Caki2 (cell line): ENCODE data around the gene XAF1. TPM values are rescaled to one million over a fixed set of nuclear protein-coding genes. Genes with fewer than 3 reads are reported as not detected.
"Not testable (repeated sequence)": the region's sequence is repeated elsewhere in the genome, so short reads cannot be mapped to it uniquely, and the experiment has no call there.

ENCODE experiments used
- DNase-seq: peaks from one replicate; pipeline ENCODE4 v3.0.0-alpha.2; 2015; ENCODE audit warnings: low read depth
- in situ Hi-C: cut with HindIII; loops from 2 replicates; pipeline ENCODE4 v1.10.0; 2016; ENCODE audit warnings: low sequenced_read_pairs, low pct_unique_long_range_greater_than_20kb, mixed read lengths
- total RNA-seq: library from RNA; depleted of rRNA; stranded (reverse); fragments of >200 nt; shearing (Covaris generic); gene quantifications from 2 replicates; pipeline ENCODE4 v1.2.3, GENCODE V29; 2014; ENCODE audit warnings: low replicate concordance

Gene XAF1
- total RNA-seq, 1 experiment from 2014 or later: not detected

DNA sequence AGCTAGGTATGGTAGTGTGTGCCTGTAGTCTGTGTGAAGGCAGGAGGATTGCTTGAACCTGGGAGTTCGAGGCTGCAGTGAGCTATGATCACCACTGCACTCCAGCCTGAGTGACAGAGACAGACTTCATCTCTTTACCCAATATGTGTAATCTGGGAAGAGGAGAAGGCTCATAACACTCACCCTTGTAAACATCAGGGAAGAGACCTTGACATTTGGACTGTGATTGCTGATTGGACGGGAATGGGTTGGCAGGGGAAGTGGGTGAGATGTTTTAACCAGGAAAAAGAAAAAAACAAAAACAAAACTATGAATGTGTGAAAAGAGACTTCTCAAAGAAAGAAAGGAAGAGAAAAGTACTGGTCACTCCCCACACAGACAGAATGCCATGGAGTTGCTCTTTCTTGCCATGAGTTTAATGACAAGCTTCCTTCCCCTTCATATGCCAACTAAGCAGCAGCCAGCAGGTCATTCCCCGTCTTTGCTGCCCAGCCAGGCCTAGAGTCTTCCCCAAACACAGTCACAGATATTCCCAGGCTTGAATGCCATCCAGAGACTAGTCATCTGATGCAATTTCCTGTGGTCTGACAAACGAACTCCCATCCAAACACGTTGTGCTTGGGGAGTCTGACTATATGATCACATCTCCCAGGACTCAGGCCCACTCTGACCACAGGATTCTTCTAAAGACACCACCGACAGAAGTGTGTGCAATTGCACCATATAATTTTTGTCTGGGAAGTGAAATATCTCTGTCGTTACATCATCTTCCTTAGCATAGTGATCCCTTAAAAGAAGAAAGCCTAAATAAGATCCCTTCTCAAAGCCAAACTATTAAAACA, 3.6 kb upstream of the XAF1 start:
- in situ Hi-C loops: no loop called here
- no peak for DNase-seq

DNA sequence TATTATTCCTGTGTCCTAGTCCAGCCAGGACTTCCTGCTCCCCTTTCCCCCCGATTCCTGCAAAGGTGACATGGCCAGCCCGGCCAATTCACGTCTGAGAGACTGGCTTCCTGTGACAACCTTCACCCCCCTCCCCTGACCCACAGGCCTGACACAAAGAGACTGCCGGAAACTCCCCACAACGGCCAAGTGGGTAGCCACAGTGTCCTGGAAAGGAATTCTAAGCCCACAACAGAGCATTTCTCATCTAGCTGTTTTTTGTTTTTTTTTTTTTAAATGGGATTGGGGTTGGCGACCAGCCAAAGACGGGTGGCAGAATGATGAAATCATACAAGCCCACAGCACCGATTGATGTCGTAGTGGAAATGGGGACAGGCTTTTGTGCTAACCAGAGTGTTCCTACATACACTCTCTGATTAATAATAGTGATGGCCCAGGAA, 2.8 kb upstream of the XAF1 start:
- DNase-seq: no peak
- in situ Hi-C loops: no loop called here

DNA sequence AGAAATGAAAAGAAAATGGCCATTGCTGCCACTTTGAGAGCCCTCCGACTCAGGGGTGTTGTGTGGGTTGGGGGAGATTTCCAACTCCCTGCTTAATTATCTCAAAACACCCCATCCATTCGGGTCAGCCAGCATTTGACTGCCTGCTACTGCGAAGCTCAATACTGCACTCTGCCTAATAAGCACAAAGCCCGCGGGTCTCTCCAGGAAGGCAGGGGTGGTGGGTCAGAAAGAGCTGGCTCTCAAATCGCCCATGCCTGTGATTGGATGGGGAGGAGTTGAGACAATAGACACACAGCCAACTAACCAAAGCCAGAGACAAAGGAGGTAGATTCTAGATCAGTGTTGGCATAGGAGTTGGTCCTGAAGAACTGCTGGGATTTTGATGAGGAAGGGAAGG, 2.3 kb upstream of the XAF1 start:
- DNase-seq: no peak
- in situ Hi-C loops: no loop called here

DNA sequence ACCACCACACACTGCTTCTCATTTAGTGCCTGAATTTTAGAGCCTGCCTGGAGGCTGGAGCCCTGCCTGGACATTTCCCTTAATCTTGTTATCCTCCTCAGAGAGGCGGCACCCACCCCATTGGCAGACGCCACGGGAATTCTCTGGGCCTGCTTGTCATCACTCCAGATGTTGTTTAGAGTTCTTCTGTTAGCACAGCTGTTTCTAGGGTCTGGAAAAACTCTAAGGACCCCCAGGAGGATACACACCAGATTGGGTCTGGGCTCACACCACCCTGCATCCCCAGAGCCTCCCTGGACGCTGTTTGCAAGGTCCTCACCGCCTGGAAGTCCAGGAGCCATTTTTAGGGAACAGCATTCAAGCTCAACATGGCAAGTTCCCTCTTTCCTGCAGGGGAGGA, 565 bp upstream of the XAF1 start:
- DNase-seq: no peak
- in situ Hi-C loops: no loop called here

DNA sequence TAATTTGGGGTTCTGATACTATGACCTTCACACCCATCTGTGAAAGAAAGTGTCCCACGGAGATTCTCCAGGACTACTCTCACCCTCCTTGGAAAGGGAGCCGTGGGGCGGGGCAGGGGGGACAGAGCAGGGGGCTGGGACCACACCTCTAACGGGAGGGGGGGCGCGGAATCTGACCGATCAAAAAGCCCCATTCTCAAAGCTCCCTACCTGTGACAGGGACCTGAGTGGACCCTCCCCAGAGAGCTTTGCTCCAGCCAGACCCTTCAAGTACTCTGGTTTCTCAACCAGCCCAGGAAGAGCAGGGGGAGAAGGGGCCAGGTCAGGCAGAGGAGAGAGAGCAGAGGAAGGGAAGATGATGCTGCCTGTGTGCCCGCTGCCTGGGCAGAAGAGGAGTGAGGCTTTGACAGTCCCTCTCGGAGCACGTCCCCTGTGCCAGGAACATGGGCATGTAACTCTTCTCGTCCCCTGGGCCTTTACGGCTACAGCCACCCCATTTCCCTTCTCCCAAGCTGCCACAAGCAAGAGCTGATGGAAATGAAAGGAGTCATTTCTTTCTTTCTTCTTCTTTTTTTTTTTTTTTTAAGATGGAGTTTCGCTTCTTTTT, 682 bp downstream of the XAF1 start:
- no peak for DNase-seq
- in situ Hi-C loops: no loop called here

DNA sequence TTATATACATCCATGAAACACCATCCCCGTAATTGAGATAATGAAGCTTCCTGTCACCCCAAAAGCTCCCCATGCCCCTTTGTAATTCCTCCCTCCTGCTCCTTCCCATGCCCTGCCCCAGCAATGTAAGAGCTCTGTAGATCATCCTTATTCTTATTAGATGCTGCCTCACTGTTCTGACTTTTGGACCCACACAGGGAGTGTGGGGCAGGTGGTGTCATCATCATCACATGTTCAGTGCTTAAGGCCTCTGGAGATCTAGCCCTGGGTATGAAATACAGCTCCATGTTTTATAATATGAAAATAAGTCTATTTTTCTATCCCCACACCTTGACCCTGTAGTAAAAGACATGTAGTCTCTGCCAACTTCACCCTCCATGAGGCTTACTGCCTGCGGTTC, 1.9 kb downstream of the XAF1 start:
- no peak for DNase-seq

DNA sequence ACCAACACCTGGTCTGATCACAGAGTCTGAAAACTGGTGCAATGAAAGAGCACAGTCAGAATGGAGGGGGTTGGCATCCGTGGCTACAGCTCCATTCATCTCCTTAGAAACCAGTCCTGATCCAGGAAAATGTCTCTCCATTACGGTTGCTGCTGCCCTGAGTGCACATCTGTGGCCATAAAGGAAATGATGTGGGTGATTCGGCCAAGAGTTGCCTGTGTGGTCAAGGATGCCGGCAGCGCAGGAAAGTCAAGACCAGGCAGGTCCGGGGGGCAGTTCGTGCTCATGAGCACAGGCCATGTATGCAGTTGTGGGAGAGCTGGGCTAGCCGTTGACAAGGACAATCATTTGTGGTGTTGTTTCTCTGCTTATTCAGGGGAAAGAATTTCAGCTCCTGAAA, 5.9 kb downstream of the XAF1 start:
- DNase-seq: no peak
- in situ Hi-C loops: no loop called here

More for the DNA sequence above, 1.9 kb downstream of the XAF1 start:
- in situ Hi-C loops: no loop called here

DNA sequence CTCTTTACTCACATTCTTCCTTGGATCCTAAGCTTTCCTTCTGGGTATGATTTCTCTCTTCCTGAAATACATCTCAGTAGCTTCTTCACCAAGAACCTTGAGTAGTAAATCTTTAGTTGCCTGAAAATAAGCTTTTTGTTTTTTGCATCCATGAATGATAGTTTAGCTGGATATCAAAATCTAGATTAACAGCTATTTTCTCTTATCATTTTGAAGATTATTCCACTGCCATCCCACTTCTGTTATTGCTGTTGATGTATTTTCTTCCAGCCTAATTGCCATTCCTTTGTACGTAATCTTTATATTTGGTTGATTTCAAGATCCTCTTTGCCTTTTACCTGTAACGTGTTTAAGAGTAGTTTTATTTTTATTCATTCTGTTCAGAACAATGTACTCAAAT, 12.6 kb downstream of the XAF1 start:
- DNase-seq: no peak
- in situ Hi-C loops: no loop called here

DNA sequence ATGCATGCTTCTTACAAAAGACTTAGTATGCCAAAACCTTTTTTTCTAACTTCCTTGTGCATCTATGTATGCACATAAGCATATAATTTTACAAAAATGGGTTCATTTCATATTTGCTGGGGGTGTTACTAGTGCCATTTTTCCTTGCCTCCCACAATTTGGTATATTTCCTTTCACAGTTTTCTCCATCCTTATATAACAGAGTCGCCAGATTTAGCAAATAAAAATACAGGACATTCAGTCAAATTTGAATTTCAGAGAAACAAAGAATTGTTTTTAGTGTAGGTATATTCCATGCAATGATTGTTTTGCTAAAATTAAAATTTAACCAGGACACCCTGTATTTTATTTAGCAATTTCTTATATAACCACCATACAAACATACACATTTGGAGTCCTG, 16.2 kb downstream of the XAF1 start:
- in situ Hi-C loops: no loop called here
- DNase-seq: no peak

DNA sequence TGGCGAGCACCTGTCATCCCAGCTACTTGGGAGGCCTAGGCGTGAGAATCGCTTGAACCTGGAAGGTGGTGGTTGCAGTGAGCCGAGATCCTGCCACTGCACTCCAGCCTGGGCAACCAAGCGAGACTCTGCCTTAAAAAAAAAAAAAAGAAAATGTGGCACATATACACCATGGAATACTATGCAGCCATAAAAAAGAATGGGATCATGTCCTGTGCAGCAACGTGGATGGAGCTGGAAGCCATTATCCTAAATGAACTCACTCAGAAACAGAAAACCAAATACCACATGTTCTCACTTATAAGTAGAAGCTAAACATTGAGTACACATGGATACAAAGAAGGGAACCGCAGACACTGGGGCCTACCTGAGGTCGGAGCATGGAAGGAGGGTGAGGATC, 19.1 kb downstream of the XAF1 start:
- in situ Hi-C loops, DNase-seq: not testable (repeated sequence)

DNA sequence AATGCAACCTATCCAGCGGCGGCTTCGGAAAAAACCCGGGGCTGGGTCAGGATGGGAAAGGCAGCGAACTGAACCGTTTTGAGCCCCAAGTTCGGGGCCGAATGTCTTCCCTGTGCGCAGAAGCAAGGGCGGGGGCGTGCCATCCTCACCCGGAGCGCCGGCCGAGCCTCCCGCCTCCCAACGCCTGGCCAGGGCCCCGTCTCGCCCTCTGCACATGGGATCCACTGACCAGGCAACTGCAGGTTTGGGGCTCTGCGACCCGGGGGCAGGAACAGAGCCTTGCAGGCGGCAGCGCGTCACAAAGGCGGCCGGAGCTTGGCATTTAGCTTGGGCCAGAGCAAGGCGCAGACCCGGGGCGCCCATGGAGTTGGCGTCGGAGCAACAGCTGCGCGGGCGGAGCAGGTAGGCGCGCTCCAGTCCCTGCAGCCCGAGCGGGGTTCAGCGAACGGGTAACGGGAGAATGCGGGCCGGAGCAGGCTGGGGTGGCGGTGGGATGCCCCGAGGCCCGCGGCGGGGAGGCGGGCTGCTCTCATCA, 20.1 kb downstream of the XAF1 start, which contains the start of gene FBXO39:
Gene FBXO39 (plus strand): TSS at position 345 of the 535 bp plus-strand sequence. CDS start 3,654 bp downstream, outside the sequence.
- no peak for DNase-seq
- in situ Hi-C loops: no loop called here

DNA sequence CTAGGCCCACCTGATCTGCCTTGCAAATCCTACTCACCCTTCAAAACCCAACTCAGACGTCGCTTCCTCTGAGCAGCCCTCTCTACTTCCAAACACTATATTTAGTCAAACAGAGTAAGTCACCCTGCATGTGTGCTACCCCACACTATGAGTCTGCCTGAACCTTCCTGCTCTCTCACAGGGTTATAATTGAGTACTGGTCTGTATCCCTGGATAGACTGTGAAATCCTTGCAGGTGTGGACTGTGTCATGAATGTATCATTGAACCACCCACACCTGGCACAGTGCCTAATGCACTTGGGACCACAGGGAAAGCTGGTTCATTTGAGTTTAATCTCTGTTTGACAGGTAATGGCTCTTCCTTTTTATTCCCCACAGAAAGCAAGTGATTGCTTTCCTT, 23.6 kb downstream of the XAF1 start:
- in situ Hi-C loops: no loop called here
- no peak for DNase-seq

DNA sequence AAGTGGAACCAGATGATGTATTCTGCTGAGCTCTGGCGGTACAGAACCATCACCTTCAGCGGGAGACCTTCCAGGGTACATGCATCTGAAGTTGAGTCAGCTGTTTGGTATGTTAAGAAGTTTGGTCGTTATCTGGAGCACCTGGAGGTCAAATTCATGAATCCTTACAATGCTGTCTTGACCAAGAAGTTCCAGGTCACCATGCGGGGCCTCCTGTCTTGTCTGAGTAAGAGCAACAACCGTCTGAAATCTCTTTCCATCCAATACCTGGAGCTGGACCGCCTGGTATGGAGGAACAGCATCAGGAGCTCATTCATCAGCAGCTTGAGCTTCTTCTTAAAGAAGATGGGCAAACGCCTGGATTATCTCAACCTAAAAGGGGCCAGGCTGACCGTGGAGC, 24.2 kb downstream of the XAF1 start:
- in situ Hi-C loops: no loop called here
- no peak for DNase-seq

DNA sequence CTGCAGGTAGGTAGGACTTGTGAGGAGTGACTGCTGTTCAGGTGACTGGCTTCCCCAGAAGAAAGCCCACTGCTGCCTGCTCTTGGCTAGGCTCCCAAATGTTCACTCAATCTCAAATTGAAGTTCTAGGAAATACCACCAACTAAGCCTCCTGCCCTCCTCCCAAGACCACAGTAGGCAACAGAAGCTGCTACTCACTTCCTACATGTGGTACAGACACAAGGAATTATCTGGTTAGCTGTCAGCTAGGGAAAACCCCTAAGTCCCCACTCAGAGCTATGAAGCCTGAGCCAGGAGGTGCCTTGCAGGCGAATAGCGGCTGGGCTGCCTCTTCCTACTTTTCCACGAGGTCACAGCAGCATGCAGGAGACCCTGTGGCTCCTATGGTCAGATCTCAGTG, 25.0 kb downstream of the XAF1 start:
- no peak for DNase-seq
- in situ Hi-C loops: no loop called here

DNA sequence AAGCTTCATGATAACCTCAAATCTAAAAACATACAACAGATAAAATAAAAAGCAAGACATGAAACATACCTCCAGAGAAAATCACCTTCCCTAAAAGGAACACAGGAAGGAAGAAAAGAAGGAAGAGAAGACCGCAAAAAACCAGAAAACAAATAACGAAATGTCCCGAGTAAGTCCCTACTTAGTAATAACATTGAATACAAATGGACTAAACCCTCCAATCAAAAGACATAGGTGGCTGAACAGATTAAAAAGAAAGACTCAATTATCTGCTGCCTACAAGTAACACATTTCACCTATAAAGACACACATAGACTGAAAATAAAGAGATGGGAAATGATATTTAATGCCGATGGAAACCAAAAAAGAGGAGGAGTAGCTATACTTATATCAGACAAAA, 26.4 kb downstream of the XAF1 start:
- no peak for DNase-seq
- in situ Hi-C loops: no loop called here

DNA sequence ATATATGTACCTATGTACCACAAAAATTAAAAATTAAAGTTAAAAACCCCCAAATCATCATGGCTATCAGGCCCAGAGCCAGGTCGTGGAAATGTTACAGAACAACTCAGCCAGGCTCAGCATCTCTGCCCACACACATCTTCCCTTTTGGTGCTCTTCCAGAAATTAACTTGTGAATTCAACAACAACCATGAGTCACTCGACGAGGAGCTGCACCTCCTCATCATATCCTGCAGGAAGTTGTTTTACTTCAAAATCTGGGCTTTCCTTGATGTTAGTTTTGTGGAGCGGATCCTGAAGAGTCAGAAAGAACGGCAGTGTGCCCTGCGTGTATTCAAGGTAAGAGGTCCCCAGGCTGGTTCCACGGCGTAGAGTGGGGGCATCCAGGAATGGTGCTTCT, 30.8 kb downstream of the XAF1 start:
- in situ Hi-C loops: no loop called here
- no peak for DNase-seq

DNA sequence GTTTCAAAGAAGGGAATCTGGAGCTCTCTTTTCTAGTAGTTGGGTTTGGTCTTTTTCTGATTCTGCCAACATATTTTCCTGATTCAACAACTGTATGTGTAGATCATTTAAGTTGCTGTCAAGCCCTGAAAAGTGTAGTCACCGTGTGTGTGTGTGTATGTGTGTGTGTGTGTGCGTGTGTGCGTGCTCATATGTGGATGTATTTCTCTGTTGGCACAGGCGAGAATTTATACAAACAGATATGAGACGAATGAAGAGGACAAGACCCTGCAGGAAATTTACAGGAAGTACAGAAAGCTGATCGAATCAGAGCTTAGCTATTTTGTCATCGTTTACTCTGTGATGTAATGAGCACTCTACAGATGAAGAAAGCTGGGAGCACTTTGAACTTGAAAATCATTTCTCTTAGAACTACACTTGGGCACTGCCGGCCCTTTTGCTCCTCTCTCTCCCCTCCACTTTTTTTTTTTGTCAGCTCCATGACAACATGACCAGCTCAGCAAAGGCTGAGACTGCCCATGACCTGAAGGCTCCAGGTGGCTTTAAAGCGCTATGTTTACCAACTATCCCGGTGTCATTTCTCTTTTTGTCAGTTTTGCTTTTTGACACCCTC, 31.3 kb downstream of the XAF1 start:
- DNase-seq: no peak
- in situ Hi-C loops: no loop called here

DNA sequence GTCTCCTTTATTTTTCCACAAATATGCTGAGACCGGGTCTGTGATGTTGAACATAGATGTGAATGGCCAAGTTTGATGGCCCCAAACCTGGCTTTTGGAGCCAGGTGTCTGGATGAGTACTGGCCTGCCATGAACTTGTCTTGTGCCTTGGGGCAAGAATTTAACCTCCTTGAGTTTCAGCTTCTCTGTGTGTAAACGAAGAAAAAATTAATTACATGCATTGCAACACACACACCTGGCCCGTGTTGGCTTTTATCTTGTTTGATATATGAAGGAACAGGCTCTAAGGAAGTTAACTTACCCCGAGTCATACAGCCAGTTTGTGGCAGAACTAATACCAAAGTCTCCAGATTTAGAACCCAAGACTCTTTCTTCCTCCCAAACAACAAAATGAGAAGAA, 33.3 kb downstream of the XAF1 start:
- in situ Hi-C loops: no loop called here
- no peak for DNase-seq
